K562 treated with DMSO at 1 percent for 48 hours (cell line): ENCODE results near the gene MOCS2. TPM values are rescaled to one million over a fixed set of nuclear protein-coding genes. Genes with fewer than 3 reads are reported as not detected.

Source experiments
- total RNA-seq: library from RNA; unstranded; fragments of 300-600 nt; gene quantifications from 2 replicates; pipeline ENCODE4 v1.2.3, GENCODE V29; 2022; ENCODE audit warnings: low replicate concordance; ENCODE audit errors: extremely low read depth

Gene MOCS2, protein sequence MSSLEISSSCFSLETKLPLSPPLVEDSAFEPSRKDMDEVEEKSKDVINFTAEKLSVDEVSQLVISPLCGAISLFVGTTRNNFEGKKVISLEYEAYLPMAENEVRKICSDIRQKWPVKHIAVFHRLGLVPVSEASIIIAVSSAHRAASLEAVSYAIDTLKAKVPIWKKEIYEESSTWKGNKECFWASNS
- not detected in 2 replicates for total RNA-seq

DNA sequence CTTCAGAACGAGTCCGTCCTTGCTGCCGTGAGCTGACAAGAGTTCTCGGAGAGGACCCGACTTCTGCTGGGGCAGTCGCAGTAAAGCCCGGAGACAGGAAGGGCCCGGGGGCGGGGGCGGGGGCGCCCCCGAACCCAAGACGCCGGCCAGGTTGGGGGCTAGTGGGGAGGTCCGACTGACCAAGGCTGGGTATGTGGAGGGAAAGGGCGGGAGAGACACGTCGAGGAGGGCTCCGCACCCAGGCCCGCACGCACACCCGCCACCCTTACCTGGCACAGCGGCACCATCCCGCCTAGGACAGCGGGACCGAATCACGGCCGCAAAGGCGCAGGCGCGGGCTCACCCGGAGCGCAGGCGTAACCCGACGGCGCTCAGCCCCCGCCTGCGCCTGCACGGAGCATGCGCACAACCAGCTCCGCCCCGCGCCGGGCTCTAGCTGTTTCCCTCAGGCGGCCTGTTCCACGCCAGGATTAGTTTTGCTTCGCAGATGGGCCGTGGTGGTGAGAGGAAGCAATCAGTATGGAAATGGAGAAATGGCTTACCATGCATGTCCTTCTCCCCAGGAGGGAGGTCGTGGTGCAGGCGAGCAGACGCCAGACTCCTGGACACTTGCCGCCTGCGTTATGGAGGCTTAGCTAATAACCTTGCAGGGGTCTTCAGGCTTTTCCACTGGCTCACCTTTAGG lies at the start of gene MOCS2:
MOCS2 (minus strand) TSS at position 315 of the 685 bp plus-strand sequence. CDS start 2,583 bp downstream, outside the sequence.

Other genes starting within 250 kb of the MOCS2 start
- not detected in 2 replicates for gene ITGA2, start 120.4 kb downstream of the MOCS2 start, total RNA-seq